Measurements from ENCODE around the gene GASK1A. TPM values are rescaled to one million over a fixed set of nuclear protein-coding genes. Genes with fewer than 3 reads are reported as not detected.

Gene GASK1A
- total and polyA plus RNA-seq, 2 donors from 2014 or later, result 2.3 to 7.3 TPM

- TF ChIP-seq CTCF (IDR thresholded peaks at IDR 0.05; ENCODE audit: borderline replicate concordance, extremely low read depth, insufficient read depth), result no peak
- no peak for DNase-seq
- Histone ChIP-seq H3K4me3 (ENCODE audit: low read length in 3 of 3) (no peak overlapping the region), H3K4me1 (ENCODE audit: control insufficient read depth in 2 of 3, insufficient read depth in 2 of 3, low read depth in 1 of 3, low read length in 3 of 3) (no peaks in the 10 kb centered on the region), H3K27ac (ENCODE audit: low read depth in 2 of 2, low read length in 2 of 2) (no peak overlapping the region), H3K9me3 (ENCODE audit: control insufficient read depth in 2 of 3, insufficient read depth in 1 of 3, low read length in 3 of 3) (no peaks in the 10 kb centered on the region), H3K9ac (ENCODE audit: low read length in 3 of 3) (no peak overlapping the region), H3K36me3 (ENCODE audit: control insufficient read depth in 2 of 3, insufficient read depth in 3 of 3, low read length in 3 of 3) (no peaks in the 10 kb centered on the region), H3K27me3 (ENCODE audit: control insufficient read depth, insufficient read depth, low read length) (no peaks in the 10 kb centered on the region)
- FAIRE-seq, result no peak
- intact Hi-C loops (cut with DNase I), result no loop called here
Observed at GRCh38 chr3:43094381-43094780, 115.3 kb downstream of the GASK1A start.

- no peaks in the 10 kb centered on the region for H3K27me3 ChIP-seq (ENCODE audit: control insufficient read depth, insufficient read depth, low read length)
- H3K9ac ChIP-seq (ENCODE audit: low read length in 3 of 3), result no peak overlapping the region
- DNase-seq (no peak), FAIRE-seq (no peak)
- no peaks in the 10 kb centered on the region for H3K4me1 ChIP-seq (ENCODE audit: control insufficient read depth in 2 of 3, insufficient read depth in 2 of 3, low read depth in 1 of 3, low read length in 3 of 3)
- intact Hi-C loops (cut with DNase I), result no loop called here
- H3K36me3 ChIP-seq (ENCODE audit: control insufficient read depth in 2 of 3, insufficient read depth in 3 of 3, low read length in 3 of 3), result no peaks in the 10 kb centered on the region
- no peak overlapping the region for H3K27ac ChIP-seq (ENCODE audit: low read depth in 2 of 2, low read length in 2 of 2)
- TF ChIP-seq CTCF (IDR thresholded peaks at IDR 0.05; ENCODE audit: borderline replicate concordance, extremely low read depth, insufficient read depth), result no peak
- no peaks in the 10 kb centered on the region for H3K9me3 ChIP-seq (ENCODE audit: control insufficient read depth in 2 of 3, insufficient read depth in 1 of 3, low read length in 3 of 3)
- no peak overlapping the region for H3K4me3 ChIP-seq (ENCODE audit: low read length in 3 of 3)
Observed at GRCh38 chr3:43094851-43095250, 115.7 kb downstream of the GASK1A start.

GRCh38 chr3:43095370-43095769, 116.3 kb downstream of the GASK1A start:
- DNase-seq, result no peak
- no peak for TF ChIP-seq CTCF (IDR thresholded peaks at IDR 0.05; ENCODE audit: borderline replicate concordance, extremely low read depth, insufficient read depth)
- intact Hi-C loops (cut with DNase I), result no loop called here
- Histone ChIP-seq H3K36me3 (ENCODE audit: control insufficient read depth in 2 of 3, insufficient read depth in 3 of 3, low read length in 3 of 3) (no peaks in the 10 kb centered on the region), H3K4me3 (ENCODE audit: low read length in 3 of 3) (no peak overlapping the region), H3K27me3 (ENCODE audit: control insufficient read depth, insufficient read depth, low read length) (no peaks in the 10 kb centered on the region), H3K9ac (ENCODE audit: low read length in 3 of 3) (no peak overlapping the region), H3K4me1 (ENCODE audit: control insufficient read depth in 2 of 3, insufficient read depth in 2 of 3, low read depth in 1 of 3, low read length in 3 of 3) (no peaks in the 10 kb centered on the region), H3K9me3 (ENCODE audit: control insufficient read depth in 2 of 3, insufficient read depth in 1 of 3, low read length in 3 of 3) (no peaks in the 10 kb centered on the region), H3K27ac (ENCODE audit: low read depth in 2 of 2, low read length in 2 of 2) (no peak overlapping the region)
- FAIRE-seq, result no peak

- FAIRE-seq, result no peak
- Histone ChIP-seq H3K4me3 (ENCODE audit: low read length in 3 of 3) (no peak overlapping the region), H3K36me3 (ENCODE audit: control insufficient read depth in 2 of 3, insufficient read depth in 3 of 3, low read length in 3 of 3) (no peaks in the 10 kb centered on the region), H3K27ac (ENCODE audit: low read depth in 2 of 2, low read length in 2 of 2) (no peak overlapping the region), H3K4me1 (ENCODE audit: control insufficient read depth in 2 of 3, insufficient read depth in 2 of 3, low read depth in 1 of 3, low read length in 3 of 3) (no peaks in the 10 kb centered on the region), H3K9me3 (ENCODE audit: control insufficient read depth in 2 of 3, insufficient read depth in 1 of 3, low read length in 3 of 3) (no peaks in the 10 kb centered on the region), H3K9ac (ENCODE audit: low read length in 3 of 3) (no peak overlapping the region), H3K27me3 (ENCODE audit: control insufficient read depth, insufficient read depth, low read length) (no peaks in the 10 kb centered on the region)
- no peak for DNase-seq
- TF ChIP-seq CTCF (IDR thresholded peaks at IDR 0.05; ENCODE audit: borderline replicate concordance, extremely low read depth, insufficient read depth), result no peak
- intact Hi-C loops (cut with DNase I), result no loop called here
Observed at GRCh38 chr3:43096761-43097160, 117.7 kb downstream of the GASK1A start.

Measured in kidney (tissue), 14 donors.